GM21381 (cell line): ENCODE measurements around the gene CCDC85B.

Experiments used
- ATAC-seq: cut with Tn5 transposase; IDR thresholded peaks from one replicate; pipeline ENCODE4 v1.9.1; 2021; ENCODE audit warnings: mild to moderate bottlenecking, moderate library complexity; ENCODE audit not compliant: unreplicated experiment

Gene CCDC85B

GRCh38 chr11:65903715-65904114, 13.2 kb downstream of the CCDC85B start:
- no peak for ATAC-seq

GRCh38 chr11:65906602-65907001, 16.1 kb downstream of the CCDC85B start:
- ATAC-seq, result no peak

GRCh38 chr11:65907878-65908277, 17.4 kb downstream of the CCDC85B start:
- ATAC-seq, result no peak

- ATAC-seq, result no peak
Observed at GRCh38 chr11:65911682-65912568, 21.5 kb downstream of the CCDC85B start.

GRCh38 chr11:65912845-65913244, 22.4 kb downstream of the CCDC85B start:
- no peak for ATAC-seq

GRCh38 chr11:65915101-65915820, 24.8 kb downstream of the CCDC85B start:
- no peak for ATAC-seq

- no peak for ATAC-seq
Observed at GRCh38 chr11:65915821-65916251, 25.4 kb downstream of the CCDC85B start.

GRCh38 chr11:65916391-65916790, 25.9 kb downstream of the CCDC85B start:
- no peak for ATAC-seq

- no peak for ATAC-seq
Observed at GRCh38 chr11:65917077-65917433, 26.6 kb downstream of the CCDC85B start.

- ATAC-seq, result no peak
Observed at GRCh38 chr11:65917434-65918210, 27.1 kb downstream of the CCDC85B start.

GRCh38 chr11:65918211-65919140, 28.0 kb downstream of the CCDC85B start, which contains the start of gene C11orf68:
Gene C11orf68 (minus strand): TSS chr11:65919062. CDS start chr11:65919031, 31 bp downstream.
- ATAC-seq, result peak; percentile 44

- peak; percentile 74 for ATAC-seq
Observed at GRCh38 chr11:65919141-65919572, 28.7 kb downstream of the CCDC85B start, which contains the start of gene DRAP1. Gene DRAP1 (plus strand): TSS chr11:65919426. CDS start chr11:65919502, 76 bp downstream.

- ATAC-seq, result peak; percentile 38
Observed at GRCh38 chr11:65919573-65920371, 29.3 kb downstream of the CCDC85B start.

GRCh38 chr11:65920372-65920802, 29.9 kb downstream of the CCDC85B start:
- ATAC-seq, result no peak

GRCh38 chr11:65921033-65921555, 30.6 kb downstream of the CCDC85B start:
- ATAC-seq, result no peak

- ATAC-seq, result no peak
Observed at GRCh38 chr11:65921876-65922275, 31.4 kb downstream of the CCDC85B start.

- ATAC-seq, result no peak
Observed at GRCh38 chr11:65922565-65922964, 32.1 kb downstream of the CCDC85B start.

GRCh38 chr11:65925397-65925796, 34.9 kb downstream of the CCDC85B start:
- no peak for ATAC-seq

GRCh38 chr11:65927904-65928397, 37.5 kb downstream of the CCDC85B start:
- ATAC-seq, result peak; percentile 63
